ENCODE data around the gene PTPRN2.
"Not testable (repeated sequence)": the region's sequence is repeated elsewhere in the genome, so short reads cannot be mapped to it uniquely, and the experiment has no call there.

PTPRN2 gene

DNA sequence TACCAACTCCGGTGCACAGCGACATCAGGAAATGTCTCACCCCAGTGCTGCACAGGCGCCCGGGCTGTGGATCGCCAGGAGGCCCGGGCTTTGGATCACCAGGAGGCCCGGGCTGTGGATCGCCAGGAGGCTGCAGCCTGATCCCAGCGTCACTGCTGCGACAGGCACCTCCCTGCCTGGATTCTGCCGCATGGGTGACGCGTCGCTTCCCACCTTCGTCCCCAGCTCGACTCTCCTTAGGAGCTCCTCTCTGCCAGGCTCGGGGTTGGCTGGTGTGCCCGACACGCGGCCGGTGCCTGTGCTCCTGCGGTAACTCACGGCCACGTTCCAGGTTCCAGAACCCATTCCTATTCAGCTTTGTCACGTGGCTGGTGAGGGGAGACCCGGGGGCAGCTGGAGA is 993.3 kb downstream of the PTPRN2 start:
- no peak overlapping the region for H3K27ac Mint-ChIP-seq
- H3K9me3 Mint-ChIP-seq, result peaks cover 10% of the 10 kb centered on the region

DNA sequence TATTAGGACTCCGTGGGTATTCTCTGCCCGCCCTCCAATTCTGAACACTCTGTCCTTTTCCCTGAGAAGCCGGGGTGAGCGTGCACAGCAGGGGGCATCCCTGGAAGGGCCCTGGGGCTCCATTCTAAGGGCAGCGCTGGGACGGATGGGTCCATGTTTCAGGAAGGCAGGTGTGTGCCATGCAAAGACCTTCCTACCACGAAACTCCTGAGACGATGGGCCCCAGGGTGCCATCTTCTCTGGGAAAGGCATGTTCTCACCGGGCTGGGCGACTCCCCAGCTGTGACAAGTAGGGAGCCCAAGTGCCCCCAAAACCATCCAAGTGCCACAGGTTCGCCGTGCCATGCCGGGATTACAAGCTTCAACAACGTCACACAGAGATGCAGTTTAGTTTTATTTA is 994.1 kb downstream of the PTPRN2 start:
- Mint-ChIP-seq H3K27me3 (ENCODE audit: low read depth, poor library complexity) (peaks cover 37% of the 10 kb centered on the region), H3K27ac (no peak overlapping the region), H3K4me1 (peaks cover 26% of the 10 kb centered on the region), H3K9me3 (peaks cover 10% of the 10 kb centered on the region), H3K4me3 (no peak overlapping the region), H3K36me3 (ENCODE audit: low read depth) (peaks cover 14% of the 10 kb centered on the region)
- TF ChIP-seq, protein P1, sequence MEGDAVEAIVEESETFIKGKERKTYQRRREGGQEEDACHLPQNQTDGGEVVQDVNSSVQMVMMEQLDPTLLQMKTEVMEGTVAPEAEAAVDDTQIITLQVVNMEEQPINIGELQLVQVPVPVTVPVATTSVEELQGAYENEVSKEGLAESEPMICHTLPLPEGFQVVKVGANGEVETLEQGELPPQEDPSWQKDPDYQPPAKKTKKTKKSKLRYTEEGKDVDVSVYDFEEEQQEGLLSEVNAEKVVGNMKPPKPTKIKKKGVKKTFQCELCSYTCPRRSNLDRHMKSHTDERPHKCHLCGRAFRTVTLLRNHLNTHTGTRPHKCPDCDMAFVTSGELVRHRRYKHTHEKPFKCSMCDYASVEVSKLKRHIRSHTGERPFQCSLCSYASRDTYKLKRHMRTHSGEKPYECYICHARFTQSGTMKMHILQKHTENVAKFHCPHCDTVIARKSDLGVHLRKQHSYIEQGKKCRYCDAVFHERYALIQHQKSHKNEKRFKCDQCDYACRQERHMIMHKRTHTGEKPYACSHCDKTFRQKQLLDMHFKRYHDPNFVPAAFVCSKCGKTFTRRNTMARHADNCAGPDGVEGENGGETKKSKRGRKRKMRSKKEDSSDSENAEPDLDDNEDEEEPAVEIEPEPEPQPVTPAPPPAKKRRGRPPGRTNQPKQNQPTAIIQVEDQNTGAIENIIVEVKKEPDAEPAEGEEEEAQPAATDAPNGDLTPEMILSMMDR (IDR thresholded peaks at IDR 0.05), result no peak
- no peak for DNase-seq

More for the DNA sequence above, 993.3 kb downstream of the PTPRN2 start:
- H3K27me3 Mint-ChIP-seq (ENCODE audit: low read depth, poor library complexity), result peaks cover 38% of the 10 kb centered on the region
- peaks cover 14% of the 10 kb centered on the region for H3K36me3 Mint-ChIP-seq (ENCODE audit: low read depth)
- no peak for DNase-seq
- H3K4me3 Mint-ChIP-seq, result no peak overlapping the region
- TF ChIP-seq, protein P1 (IDR thresholded peaks at IDR 0.05), result no peak
- H3K4me1 Mint-ChIP-seq, result peaks cover 19% of the 10 kb centered on the region

DNA sequence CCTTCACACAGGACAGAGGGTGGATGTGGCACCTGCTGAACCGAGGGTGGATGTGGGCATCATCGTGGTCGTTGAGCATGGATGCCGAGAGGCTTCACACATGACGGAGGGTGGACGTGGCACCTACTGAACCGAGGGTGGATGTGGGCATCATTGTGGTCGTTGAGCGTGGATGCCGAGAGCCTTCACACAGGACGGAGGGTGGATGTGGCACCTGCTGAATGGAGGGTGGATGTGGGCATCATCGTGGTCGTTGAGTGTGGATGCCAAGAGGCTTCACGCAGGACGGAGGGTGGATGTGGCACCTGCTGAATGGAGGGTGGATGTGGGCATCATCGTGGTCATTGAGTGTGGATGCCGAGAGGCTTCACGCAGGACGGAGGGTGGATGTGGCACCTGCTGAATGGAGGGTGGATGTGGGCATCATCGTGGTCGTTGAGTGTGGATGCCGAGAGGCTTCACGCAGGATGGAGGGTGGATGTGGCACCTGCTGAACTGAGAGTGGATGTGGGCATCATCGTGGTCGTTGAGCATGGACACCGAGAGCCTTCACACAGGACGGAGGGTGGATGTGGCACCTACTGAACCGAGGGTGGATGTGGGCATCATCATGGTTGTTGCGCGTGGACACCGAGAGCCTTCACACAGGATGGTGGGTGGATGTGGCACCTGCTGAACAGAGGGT is 994.8 kb downstream of the PTPRN2 start:
- peak overlapping the region; percentile 23 for H3K4me3 Mint-ChIP-seq
- not testable (repeated sequence) for H3K27ac Mint-ChIP-seq, DNase-seq
- peaks cover 28% of the 10 kb centered on the region for H3K4me1 Mint-ChIP-seq
- H3K36me3 Mint-ChIP-seq (ENCODE audit: low read depth), result peaks cover 14% of the 10 kb centered on the region
- H3K27me3 Mint-ChIP-seq (ENCODE audit: low read depth, poor library complexity), result peaks cover 32% of the 10 kb centered on the region
- peaks cover 10% of the 10 kb centered on the region for H3K9me3 Mint-ChIP-seq

DNA sequence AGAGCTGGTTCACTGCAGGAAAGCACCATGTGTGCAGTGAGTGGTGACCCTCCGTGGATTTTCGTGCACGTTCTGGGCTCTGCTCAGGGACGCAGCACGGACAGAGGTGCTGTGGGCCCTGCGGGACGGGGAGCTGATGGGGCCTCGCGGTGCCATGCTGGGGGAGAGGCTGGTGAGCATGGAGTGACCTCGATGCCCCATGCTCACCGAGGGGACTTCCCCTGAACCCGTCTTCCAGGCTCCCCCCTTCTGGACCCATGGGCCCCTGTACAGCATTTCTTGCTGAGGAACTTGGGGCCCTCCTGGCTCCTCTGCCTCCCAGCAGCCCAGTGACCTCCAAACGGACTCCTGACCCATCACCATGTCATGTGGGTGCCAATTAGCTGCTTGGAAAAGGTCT is 997.1 kb downstream of the PTPRN2 start:
- TF ChIP-seq, protein P1 (IDR thresholded peaks at IDR 0.05), result no peak
- Mint-ChIP-seq H3K27me3 (ENCODE audit: low read depth, poor library complexity) (peaks cover 29% of the 10 kb centered on the region), H3K9me3 (peaks cover 10% of the 10 kb centered on the region), H3K4me1 (peaks cover 26% of the 10 kb centered on the region), H3K36me3 (ENCODE audit: low read depth) (peaks cover 14% of the 10 kb centered on the region), H3K27ac (no peak overlapping the region), H3K4me3 (no peak overlapping the region)
- no peak for DNase-seq

DNA sequence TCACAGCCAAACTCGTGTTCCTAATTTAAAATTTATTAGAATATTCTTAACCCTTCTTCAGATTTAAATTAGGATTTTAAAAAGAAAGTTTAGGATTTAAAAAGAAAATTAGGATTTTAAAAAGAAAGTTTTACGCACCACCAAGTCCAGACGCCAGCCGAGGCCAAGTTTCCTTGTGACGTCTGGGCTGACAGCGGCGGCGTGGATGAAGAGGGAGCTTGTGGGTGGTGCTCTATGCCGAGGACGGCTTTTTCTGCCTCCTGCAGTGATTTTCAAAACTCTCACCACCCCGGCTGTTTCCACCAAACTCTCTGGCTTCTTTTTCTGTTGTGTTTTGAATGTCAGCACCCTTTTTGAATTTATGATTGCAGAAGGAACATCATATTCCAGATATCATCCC is 997.9 kb downstream of the PTPRN2 start:
- no peak for DNase-seq
- TF ChIP-seq, protein P1 (IDR thresholded peaks at IDR 0.05), result no peak
- Mint-ChIP-seq H3K27me3 (ENCODE audit: low read depth, poor library complexity) (peaks cover 27% of the 10 kb centered on the region), H3K27ac (no peak overlapping the region), H3K4me3 (no peak overlapping the region), H3K4me1 (peaks cover 35% of the 10 kb centered on the region), H3K9me3 (peaks cover 10% of the 10 kb centered on the region), H3K36me3 (ENCODE audit: low read depth) (peaks cover 14% of the 10 kb centered on the region)

DNA sequence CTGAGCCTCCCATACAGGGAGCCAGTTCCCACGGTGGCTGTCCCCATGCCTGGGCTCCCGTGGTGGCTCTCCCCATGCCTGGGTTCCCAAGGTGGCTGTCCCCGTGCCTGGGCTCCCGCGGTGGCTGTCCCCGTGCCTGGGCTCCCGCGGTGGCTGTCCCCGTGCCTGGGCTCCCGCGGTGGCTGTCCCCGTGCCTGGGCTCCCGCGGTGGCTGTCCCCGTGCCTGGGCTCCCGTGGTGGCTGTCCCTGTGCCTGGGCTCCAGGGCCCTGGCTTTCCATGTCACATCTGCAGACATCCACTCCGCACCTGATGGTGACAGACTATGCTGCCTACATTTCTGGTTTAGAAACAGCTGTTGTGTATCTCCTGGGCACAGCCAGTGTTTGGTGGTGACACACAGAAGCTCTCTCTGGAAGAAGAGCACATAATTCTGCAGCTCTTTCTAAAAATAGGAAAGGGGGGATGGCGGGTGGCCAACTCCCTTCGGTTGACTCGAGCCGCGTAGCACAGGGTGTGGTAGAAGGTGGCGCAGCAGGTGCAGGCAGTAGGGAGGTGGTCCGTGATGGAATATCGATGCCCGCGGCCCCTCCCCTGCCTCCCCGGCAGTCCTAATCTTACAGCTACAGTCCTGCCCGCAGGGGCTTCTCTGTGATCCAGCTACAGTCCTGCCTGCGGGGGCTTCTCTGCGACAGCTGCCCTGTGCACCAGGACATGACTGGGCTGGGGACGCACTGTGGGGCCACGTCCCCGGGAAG is 999.6 kb downstream of the PTPRN2 start:
- Mint-ChIP-seq H3K4me3 (no peak overlapping the region), H3K36me3 (ENCODE audit: low read depth) (peaks cover 14% of the 10 kb centered on the region), H3K27ac (no peak overlapping the region), H3K27me3 (ENCODE audit: low read depth, poor library complexity) (peaks cover 19% of the 10 kb centered on the region), H3K9me3 (peaks cover 10% of the 10 kb centered on the region), H3K4me1 (peaks cover 39% of the 10 kb centered on the region)
- no peak for DNase-seq
- TF ChIP-seq, protein P1 (IDR thresholded peaks at IDR 0.05), result no peak

All from nephron progenitor cell (in vitro differentiated cells).